ENCODE results near the gene TXNRD3. TPM values are rescaled to one million over a fixed set of nuclear protein-coding genes. Genes with fewer than 3 reads are reported as not detected.
"Not testable (repeated sequence)": the region's sequence is repeated elsewhere in the genome, so short reads cannot be mapped to it uniquely, and the experiment has no call there.

The TXNRD3 gene
- total RNA-seq, 1 donor from 2014 or later = 0.78 TPM

DNA sequence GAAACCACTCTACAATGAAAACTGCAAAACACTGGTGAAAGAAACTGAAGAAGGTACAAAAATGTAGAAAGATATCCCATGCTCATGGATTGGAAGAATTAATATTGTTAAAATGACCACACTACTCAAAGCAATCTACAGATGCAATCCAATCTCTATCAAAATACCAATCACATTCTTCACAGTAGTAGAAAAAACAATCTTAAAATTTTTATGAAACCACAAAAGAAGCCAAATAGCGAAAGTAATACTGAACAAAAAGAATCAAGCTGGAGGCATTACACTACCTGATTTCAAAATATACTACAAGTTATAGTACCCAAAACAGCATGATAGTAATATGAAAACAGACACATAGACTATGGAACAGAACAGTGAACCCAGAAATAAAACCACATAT is 36.9 kb downstream of the TXNRD3 start:
- H3K4me1 Mint-ChIP-seq (ENCODE audit: low read depth) = peaks cover 13% of the 10 kb centered on the region
- H3K27ac Mint-ChIP-seq = no peak overlapping the region
- no peak for DNase-seq (ENCODE audit: low spot score)
- H3K9me3 Mint-ChIP-seq = no peaks in the 10 kb centered on the region
- peaks cover 3% of the 10 kb centered on the region for H3K27me3 Mint-ChIP-seq (ENCODE audit: insufficient read depth)
- intact Hi-C loops (cut with micrococcal nuclease) = no loop called here
- no peaks in the 10 kb centered on the region for H3K36me3 Mint-ChIP-seq (ENCODE audit: low read depth)
- no peak overlapping the region for H3K4me3 Mint-ChIP-seq

DNA sequence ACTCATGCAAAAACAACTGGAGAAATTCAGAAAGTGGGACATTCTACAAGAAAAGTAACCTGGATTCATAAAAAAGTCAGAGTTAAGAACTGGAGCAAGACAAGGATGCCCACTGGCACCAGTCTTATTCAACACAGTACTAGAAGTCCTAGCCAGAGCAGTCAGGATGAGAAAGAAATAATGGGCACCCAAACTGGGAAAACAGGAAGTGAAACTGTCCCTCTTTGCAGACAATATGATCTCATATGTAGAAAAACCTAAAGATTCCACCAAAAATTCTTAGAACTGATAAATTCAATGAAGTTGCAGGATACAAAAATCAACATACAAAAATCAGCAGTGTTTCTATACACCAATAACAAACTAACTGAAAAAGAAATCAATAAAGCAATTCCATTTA is 37.4 kb downstream of the TXNRD3 start:
- intact Hi-C loops (cut with micrococcal nuclease) = no loop called here
- H3K4me1 Mint-ChIP-seq (ENCODE audit: low read depth) = peaks cover 17% of the 10 kb centered on the region
- H3K36me3 Mint-ChIP-seq (ENCODE audit: low read depth) = no peaks in the 10 kb centered on the region
- no peak overlapping the region for H3K4me3 Mint-ChIP-seq
- peaks cover 3% of the 10 kb centered on the region for H3K27me3 Mint-ChIP-seq (ENCODE audit: insufficient read depth)
- H3K9me3 Mint-ChIP-seq = no peaks in the 10 kb centered on the region
- DNase-seq (ENCODE audit: low spot score) = no peak
- no peak overlapping the region for H3K27ac Mint-ChIP-seq

DNA sequence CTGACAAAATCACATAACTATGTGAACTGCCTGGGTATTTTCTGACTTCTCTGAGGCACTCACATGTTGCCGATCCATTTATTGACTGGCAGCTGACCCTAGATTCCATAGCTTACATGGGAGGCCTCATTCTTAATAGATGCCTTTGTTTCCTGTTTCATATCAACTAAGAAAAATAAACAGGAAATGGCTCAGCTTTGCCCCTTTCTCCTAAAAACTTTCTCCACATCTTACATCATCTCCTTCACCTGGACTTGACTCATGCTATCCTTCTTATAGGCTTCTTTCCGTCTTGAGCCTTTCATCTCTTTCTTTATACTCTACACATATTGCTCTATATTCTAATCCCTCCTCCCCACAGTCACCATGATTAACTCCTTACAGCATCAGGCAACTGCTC is 38.0 kb downstream of the TXNRD3 start:
- peaks cover 22% of the 10 kb centered on the region for H3K4me1 Mint-ChIP-seq (ENCODE audit: low read depth)
- H3K27me3 Mint-ChIP-seq (ENCODE audit: insufficient read depth) = peaks cover 3% of the 10 kb centered on the region
- H3K4me3 Mint-ChIP-seq = no peak overlapping the region
- H3K27ac Mint-ChIP-seq = no peak overlapping the region
- no peaks in the 10 kb centered on the region for H3K36me3 Mint-ChIP-seq (ENCODE audit: low read depth)
- H3K9me3 Mint-ChIP-seq = no peaks in the 10 kb centered on the region
- intact Hi-C loops (cut with micrococcal nuclease) = no loop called here
- DNase-seq (ENCODE audit: low spot score) = no peak

DNA sequence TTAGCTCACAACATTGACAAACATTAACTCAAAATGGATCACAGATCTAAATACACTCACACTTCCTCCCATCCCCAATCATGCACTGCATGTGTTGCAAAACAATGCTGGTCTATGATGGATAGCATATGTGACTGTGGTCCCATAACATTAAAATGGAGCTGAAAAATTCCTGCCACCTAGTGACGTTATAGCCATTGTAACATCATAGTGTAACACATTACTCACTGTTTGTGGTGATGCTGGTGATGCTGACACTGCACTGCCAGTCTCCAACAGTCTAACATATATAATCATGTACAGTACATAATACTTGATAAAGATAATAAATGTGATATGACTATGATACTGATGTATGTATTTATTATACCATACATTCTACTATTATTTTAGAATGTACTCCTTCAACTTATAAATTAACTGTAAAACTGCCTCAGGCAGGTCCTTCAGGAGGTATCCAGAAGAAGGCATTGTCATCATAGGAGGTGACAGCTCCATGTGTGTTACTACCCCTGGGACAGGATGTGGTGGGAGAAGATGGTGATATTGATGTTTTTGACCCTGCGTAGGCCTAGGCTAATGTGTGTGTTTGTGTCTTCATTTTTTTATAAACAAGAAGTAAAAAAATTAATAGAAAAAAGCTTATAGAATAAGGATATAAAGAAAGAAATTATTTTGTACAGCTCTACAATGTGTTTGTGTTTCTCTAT is 41.3 kb downstream of the TXNRD3 start:
- intact Hi-C loops (cut with micrococcal nuclease) = no loop called here
- Mint-ChIP-seq H3K27me3 (ENCODE audit: insufficient read depth) (no peaks in the 10 kb centered on the region), H3K27ac (no peak overlapping the region), H3K4me3 (no peak overlapping the region), H3K4me1 (ENCODE audit: low read depth) (peaks cover 22% of the 10 kb centered on the region), H3K9me3 (no peaks in the 10 kb centered on the region), H3K36me3 (ENCODE audit: low read depth) (no peaks in the 10 kb centered on the region)
- DNase-seq (ENCODE audit: low spot score) = no peak

DNA sequence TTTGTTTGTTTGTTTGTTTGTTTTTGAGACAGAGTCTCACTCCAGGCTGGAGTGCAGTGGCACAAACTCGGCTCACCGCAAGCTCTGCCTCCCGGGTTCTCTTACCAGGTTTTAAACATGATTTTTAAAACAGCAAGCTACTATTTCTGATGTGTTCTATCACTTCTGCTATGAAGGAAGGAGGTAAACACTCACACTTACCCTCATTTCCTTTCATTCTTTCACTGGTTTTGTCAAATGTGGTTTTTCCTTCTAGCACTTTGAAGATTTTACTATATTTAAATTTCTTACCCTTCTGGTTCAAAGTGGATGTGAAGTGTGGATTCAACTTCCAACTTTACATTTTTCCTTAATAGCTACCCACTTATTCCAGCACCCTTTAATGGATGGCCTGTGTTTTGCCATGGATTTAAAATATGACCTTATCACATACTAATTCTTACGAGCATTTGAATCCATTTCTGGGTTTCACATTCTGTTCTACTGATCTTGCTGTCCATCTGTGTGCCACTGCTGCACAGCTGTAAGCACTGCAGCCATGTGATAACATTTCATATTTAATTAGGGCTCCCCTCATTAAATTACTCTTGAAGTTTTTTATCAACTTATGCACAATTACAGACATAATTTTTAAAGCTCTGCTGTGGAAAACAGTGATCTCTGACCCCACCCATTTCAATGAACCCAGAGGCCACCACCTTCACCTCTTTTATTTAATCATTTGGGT is 42.3 kb downstream of the TXNRD3 start:
- intact Hi-C loops (cut with micrococcal nuclease) = no loop called here
- H3K27me3 Mint-ChIP-seq (ENCODE audit: insufficient read depth) = no peaks in the 10 kb centered on the region

DNA sequence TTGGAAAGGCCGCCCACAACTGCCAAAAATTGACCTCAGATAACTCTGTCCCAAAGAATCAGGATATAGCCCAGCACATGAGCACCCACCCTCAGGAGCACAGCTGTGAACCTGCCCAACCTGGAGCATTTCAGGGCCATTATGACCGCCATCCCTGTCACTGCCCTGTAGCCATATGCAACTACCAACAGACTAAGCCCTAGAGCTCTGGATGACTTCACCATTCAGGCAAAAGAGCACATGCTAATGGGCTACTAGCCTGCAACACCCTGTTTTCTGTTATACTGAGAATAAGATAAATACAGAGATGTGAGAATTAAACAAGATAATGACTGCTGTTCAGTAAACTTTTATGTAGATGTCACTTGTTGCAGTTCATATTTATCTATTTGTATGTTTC is 45.0 kb downstream of the TXNRD3 start:
- intact Hi-C loops (cut with micrococcal nuclease) = loop anchor here (5.0 kb wide), 1 partner anchor 133 kb away; the partner anchor contains the start of gene ZXDC
- Mint-ChIP-seq H3K4me1 (ENCODE audit: low read depth) (peaks cover 21% of the 10 kb centered on the region), H3K36me3 (ENCODE audit: low read depth) (no peaks in the 10 kb centered on the region), H3K27me3 (ENCODE audit: insufficient read depth) (peaks cover 2% of the 10 kb centered on the region), H3K9me3 (no peaks in the 10 kb centered on the region), H3K27ac (no peak overlapping the region), H3K4me3 (no peak overlapping the region)
- no peak for DNase-seq (ENCODE audit: low spot score)

More for the DNA sequence above, 42.3 kb downstream of the TXNRD3 start:
- H3K36me3 Mint-ChIP-seq (ENCODE audit: low read depth) = no peaks in the 10 kb centered on the region
- DNase-seq (ENCODE audit: low spot score) = no peak
- peaks cover 22% of the 10 kb centered on the region for H3K4me1 Mint-ChIP-seq (ENCODE audit: low read depth)
- H3K27ac Mint-ChIP-seq = no peak overlapping the region
- no peak overlapping the region for H3K4me3 Mint-ChIP-seq
- H3K9me3 Mint-ChIP-seq = no peaks in the 10 kb centered on the region

DNA sequence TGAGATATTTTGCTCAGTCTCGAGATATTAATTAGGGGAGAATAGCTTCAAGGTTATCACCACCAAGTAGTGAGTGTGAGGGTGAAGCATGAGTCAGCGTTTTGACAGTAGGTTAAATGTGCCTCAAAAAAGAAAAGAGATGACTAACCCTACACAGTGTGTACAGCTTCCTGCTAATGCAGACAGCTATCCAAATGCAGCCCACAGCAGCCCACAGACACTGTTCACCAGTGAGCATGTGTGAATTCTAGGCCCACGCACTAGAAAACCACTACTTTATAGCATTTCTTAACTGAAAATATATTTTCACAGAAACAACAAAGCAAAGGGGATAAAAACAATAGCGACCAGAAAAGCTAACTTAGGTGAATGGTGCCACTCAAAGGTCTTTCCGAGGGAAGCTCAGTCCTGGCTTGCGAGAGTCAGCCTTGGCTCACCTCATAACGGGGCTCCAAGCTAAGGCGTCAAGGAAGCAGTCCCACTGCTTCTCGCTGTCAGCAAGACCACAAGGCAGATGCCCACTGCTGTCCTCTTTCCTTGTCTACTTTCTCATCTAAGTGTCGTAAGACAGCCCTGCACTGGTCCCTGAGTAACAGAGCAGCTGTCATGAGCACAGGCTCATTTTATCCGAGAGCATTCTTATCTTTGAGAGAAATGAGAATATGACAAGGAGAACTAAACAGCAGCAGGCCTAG is 47.6 kb downstream of the TXNRD3 start:
- intact Hi-C loops (cut with micrococcal nuclease) = loop anchor here (1.0 to 5.0 kb wide), 2 partner anchors 84 to 130 kb away; partner anchors contain the start of gene ZXDC
- DNase-seq (ENCODE audit: low spot score) = peak; percentile 6
- Mint-ChIP-seq H3K27ac (no peak overlapping the region), H3K4me3 (no peak overlapping the region), H3K4me1 (ENCODE audit: low read depth) (peaks cover 10% of the 10 kb centered on the region), H3K9me3 (no peaks in the 10 kb centered on the region), H3K27me3 (ENCODE audit: insufficient read depth) (peaks cover 2% of the 10 kb centered on the region), H3K36me3 (ENCODE audit: low read depth) (no peaks in the 10 kb centered on the region)

DNA sequence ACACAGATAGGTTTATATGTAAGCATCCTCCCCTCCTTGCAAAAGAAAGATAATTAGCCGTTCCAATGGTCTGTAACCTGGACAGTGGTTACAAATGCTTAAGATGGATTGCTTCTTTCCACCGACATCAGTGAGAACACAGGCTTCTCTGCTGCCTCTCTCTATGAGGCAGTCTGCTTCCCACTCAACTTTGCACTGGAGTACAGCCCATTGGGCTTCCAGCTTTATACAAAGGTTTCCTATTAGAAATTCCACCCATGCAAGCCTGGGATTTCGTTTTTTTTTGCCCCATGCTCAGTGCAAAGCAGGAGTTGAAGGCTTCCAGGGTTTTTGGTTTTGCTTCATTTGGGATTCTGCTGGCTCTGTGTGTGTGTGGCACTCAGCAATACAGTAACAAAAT is 48.9 kb downstream of the TXNRD3 start:
- no peak for DNase-seq (ENCODE audit: low spot score)
- Mint-ChIP-seq H3K27ac (no peak overlapping the region), H3K4me1 (ENCODE audit: low read depth) (peaks cover 8% of the 10 kb centered on the region), H3K9me3 (no peaks in the 10 kb centered on the region), H3K4me3 (no peak overlapping the region), H3K27me3 (ENCODE audit: insufficient read depth) (peaks cover 11% of the 10 kb centered on the region), H3K36me3 (ENCODE audit: low read depth) (no peaks in the 10 kb centered on the region)
- intact Hi-C loops (cut with micrococcal nuclease) = loop anchor here (5.0 kb wide), 1 partner anchor 129 kb away; the partner anchor contains the start of gene ZXDC

DNA sequence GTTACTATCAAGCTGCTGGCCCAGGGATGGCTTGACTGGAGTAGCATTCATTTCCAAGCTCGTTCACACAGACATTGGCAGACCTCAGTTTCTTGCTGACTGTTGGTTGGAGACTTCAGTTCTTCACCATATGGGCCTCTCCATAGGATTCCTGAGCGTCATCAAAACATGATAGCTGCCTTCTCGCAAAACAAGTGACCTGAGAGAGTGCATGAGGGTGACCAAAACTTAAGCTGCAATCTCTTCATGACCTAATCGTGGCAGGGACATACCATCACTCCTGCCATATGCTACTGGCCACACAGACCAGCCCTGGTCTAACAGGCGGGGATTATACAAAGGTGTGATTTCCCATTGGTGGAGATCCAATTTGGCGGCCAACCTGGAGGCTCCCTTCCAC is 50.2 kb downstream of the TXNRD3 start:
- no peak for DNase-seq (ENCODE audit: low spot score)
- Mint-ChIP-seq H3K9me3 (no peaks in the 10 kb centered on the region), H3K27ac (no peak overlapping the region), H3K36me3 (ENCODE audit: low read depth) (no peaks in the 10 kb centered on the region), H3K4me3 (no peak overlapping the region), H3K4me1 (ENCODE audit: low read depth) (peaks cover 8% of the 10 kb centered on the region), H3K27me3 (ENCODE audit: insufficient read depth) (peaks cover 16% of the 10 kb centered on the region)
- intact Hi-C loops (cut with micrococcal nuclease) = loop anchor here (5.0 kb wide), 1 partner anchor 127 kb away; the partner anchor contains the start of gene ZXDC

DNA sequence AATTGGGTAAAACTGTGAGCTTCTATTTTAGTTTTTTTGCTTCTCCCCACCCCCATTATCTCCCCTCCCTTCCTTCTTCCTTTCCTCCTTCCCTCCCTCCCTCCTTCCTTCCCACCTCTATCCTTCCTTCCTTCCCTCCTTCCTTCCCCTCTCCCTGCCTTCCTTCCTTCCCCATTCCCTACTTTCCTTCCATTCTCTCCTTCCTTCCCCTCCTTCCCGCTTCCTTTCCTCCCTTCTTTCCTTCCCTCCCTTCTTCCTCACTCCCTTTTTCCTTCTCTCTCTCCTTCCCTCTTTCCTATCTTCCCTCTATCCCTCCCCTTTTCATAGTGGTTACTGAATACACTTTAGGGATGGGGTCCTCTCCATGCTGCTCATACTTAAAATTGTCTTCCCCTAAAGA is 55.8 kb downstream of the TXNRD3 start:
- no peaks in the 10 kb centered on the region for H3K36me3 Mint-ChIP-seq (ENCODE audit: low read depth)
- peaks cover 17% of the 10 kb centered on the region for H3K27me3 Mint-ChIP-seq (ENCODE audit: insufficient read depth)
- no peak overlapping the region for H3K27ac Mint-ChIP-seq
- intact Hi-C loops (cut with micrococcal nuclease) = no loop called here
- no peak overlapping the region for H3K4me3 Mint-ChIP-seq
- H3K9me3 Mint-ChIP-seq = no peaks in the 10 kb centered on the region
- DNase-seq (ENCODE audit: low spot score) = no peak
- H3K4me1 Mint-ChIP-seq (ENCODE audit: low read depth) = no peaks in the 10 kb centered on the region

DNA sequence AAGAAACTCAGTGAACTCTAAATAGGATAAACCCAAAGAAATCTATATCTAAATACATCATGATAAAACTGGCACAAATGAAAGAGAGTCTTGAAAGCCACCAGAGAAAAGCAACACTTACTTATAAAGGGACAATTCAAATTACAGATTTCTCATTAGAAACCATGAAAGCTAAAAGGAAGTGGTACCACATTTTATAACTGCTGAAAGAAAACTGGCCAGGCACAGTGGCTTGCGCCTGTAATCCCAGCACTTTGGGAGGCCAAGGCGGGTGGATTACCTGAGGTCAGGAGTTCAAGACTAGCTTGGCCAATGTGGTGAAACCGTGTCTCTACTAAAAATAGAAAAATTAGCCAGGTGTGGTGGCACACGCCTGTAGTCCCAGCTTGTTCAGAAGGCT is 59.4 kb downstream of the TXNRD3 start:
- intact Hi-C loops (cut with micrococcal nuclease); H3K4me1 Mint-ChIP-seq (ENCODE audit: low read depth); H3K9me3 Mint-ChIP-seq; DNase-seq (ENCODE audit: low spot score); H3K27ac Mint-ChIP-seq; H3K36me3 Mint-ChIP-seq (ENCODE audit: low read depth); H3K4me3 Mint-ChIP-seq; H3K27me3 Mint-ChIP-seq (ENCODE audit: insufficient read depth): not testable (repeated sequence)

DNA sequence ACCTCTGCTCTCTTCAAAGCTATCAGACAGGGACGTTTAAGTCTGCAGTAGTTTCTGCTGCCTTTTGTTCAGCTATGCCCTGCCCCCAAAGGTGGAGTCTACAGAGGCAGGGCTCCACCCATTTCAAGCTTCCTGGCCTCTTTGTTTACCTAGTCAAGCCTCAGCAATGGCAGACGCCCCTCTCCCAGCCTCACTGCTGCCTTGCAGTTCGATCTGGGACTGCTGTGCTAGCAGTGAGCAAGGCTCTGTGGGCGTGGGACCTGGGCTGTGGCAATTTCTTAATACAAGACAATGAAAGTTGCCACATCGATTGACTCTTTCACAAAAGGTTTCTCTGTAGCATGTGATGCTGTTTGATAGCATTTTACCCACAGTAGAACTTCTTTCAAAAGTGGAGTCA is 63.4 kb downstream of the TXNRD3 start:
- H3K36me3 Mint-ChIP-seq (ENCODE audit: low read depth); intact Hi-C loops (cut with micrococcal nuclease); DNase-seq (ENCODE audit: low spot score); H3K27me3 Mint-ChIP-seq (ENCODE audit: insufficient read depth); H3K27ac Mint-ChIP-seq; H3K9me3 Mint-ChIP-seq; H3K4me1 Mint-ChIP-seq (ENCODE audit: low read depth); H3K4me3 Mint-ChIP-seq: not testable (repeated sequence)

DNA sequence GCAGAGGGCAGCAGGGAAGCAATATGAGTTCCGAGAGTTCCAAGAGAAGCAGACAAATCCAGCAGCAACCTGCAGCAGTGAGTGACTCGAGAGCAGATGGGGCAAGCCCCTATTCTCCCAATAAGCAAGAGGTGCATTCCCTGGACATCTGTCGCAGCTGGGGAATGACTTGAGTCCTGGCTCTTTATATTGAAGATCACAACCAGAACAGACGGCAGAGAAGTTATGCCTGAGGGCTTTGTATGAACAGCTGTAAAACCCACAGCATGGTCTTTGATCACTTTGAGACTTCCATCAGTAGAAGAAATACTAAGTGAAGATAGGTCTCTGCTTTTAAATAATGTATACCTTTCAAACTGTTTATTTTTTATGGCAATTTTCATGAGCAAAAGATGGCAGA is 72.6 kb downstream of the TXNRD3 start:
- no peaks in the 10 kb centered on the region for H3K9me3 Mint-ChIP-seq
- H3K36me3 Mint-ChIP-seq (ENCODE audit: low read depth) = no peaks in the 10 kb centered on the region
- no peaks in the 10 kb centered on the region for H3K27me3 Mint-ChIP-seq (ENCODE audit: insufficient read depth)
- no peak overlapping the region for H3K27ac Mint-ChIP-seq
- H3K4me1 Mint-ChIP-seq (ENCODE audit: low read depth) = no peaks in the 10 kb centered on the region
- no peak for DNase-seq (ENCODE audit: low spot score)
- intact Hi-C loops (cut with micrococcal nuclease) = no loop called here
- no peak overlapping the region for H3K4me3 Mint-ChIP-seq

Data from activated T-helper 1 cell treated with anti-CD3 and anti-CD28 coated beads, Interleukin-12 subunit alpha, Interleukin-12 subunit beta, Interleukin-2, Interleukin-4 antibody, amounts not matched to agents 30 ng/mL and 10 ng/mL and 1 ng/mL, durations not matched to agents 14 hours and 24 hours and 36 hours (primary cell).